ENCODE results near the gene UBA3. TPM values are rescaled to one million over a fixed set of nuclear protein-coding genes. Genes with fewer than 3 reads are reported as not detected.
A peak's percentile ranks its signal among the peaks of the same experiment; 100 is the strongest.

Gene UBA3
- total and polyA plus RNA-seq, 2 donors (not counting 3 experiments of a cell fraction or from before 2014, with no cell fraction given): 39.4 to 84.6 TPM

- peaks cover 45% of the 10 kb centered on the region for H3K79me2 ChIP-seq (ENCODE audit: control insufficient read depth, insufficient read depth, low read length)
- no peaks in the 10 kb centered on the region for H3K9me3 ChIP-seq (replicated peaks; ENCODE audit: control insufficient read depth, insufficient read depth, low read length)
- no peak overlapping the region for H3K4me3 ChIP-seq (replicated peaks in 1 of 3; ENCODE audit: insufficient read depth in 1 of 3, low read depth in 1 of 3, low read length in 3 of 3)
- ChIA-PET CTCF (no interaction called here), POLR2A (no interaction called here)
- H3K27me3 ChIP-seq (ENCODE audit: control insufficient read depth in 2 of 2, insufficient read depth in 2 of 2, low read length in 2 of 2): no peaks in the 10 kb centered on the region
- H3K27ac ChIP-seq (ENCODE audit: insufficient read depth, low read depth, low read length): peak overlapping the region; percentile 49
- TF ChIP-seq GATA2 (IDR thresholded peaks at IDR 0.05; ENCODE audit: insufficient read depth, insufficient read length, low read depth, low read length) (peak; percentile 8), CTCF (IDR thresholded peaks at IDR 0.05; ENCODE audit: extremely low read depth in 1 of 2, insufficient read depth in 1 of 2, low read depth in 1 of 2, low read length in 2 of 2) (no peak), FOS (IDR thresholded peaks at IDR 0.05; ENCODE audit: borderline replicate concordance, insufficient read depth, low read length) (no peak), JUN (IDR thresholded peaks at IDR 0.05; ENCODE audit: borderline replicate concordance, insufficient read depth, insufficient read length, low read depth) (no peak), POLR2AphosphoS5 (IDR thresholded peaks at IDR 0.05; ENCODE audit: insufficient read depth, low read depth, low read length) (no peak), EZH2 (IDR thresholded peaks at IDR 0.05; ENCODE audit: borderline replicate concordance, low read depth, low read length, severe bottlenecking) (no peak)
- H2AFZ ChIP-seq (ENCODE audit: low read depth, low read length): no peak overlapping the region
- H3K4me2 ChIP-seq (ENCODE audit: insufficient read depth, low read length): peak overlapping the region; percentile 80
- DNase-seq (ENCODE audit: low read depth, low spot score): peak; percentile 71
- H3K36me3 ChIP-seq (ENCODE audit: control insufficient read depth in 2 of 2, extremely low read depth in 1 of 2, insufficient read depth in 2 of 2, low read length in 2 of 2): no peaks in the 10 kb centered on the region
- peak overlapping the region; percentile 40 for H3K9ac ChIP-seq (replicated peaks; ENCODE audit: extremely low read depth, insufficient read depth, low read length)
- no peak for FAIRE-seq
- peaks cover 70% of the 10 kb centered on the region for H3K4me1 ChIP-seq (ENCODE audit: control insufficient read depth, extremely low read depth, insufficient read depth, low read length)
- H3K9me1 ChIP-seq (replicated peaks; ENCODE audit: control insufficient read depth, extremely low read depth, insufficient read depth, low read length): no peaks in the 10 kb centered on the region
- no TSS peak for BruUV-seq (replicated peaks)
- dilution Hi-C loops (cut with MboI; ENCODE audit: extremely low pct_ligation_motif_present, low sequenced_read_pairs) (no loop called here), intact Hi-C loops (cut with micrococcal nuclease) (loop anchor here (2.0 kb wide), 1 partner anchor 50 kb away; no protein-coding TSS in a partner anchor)
- H4K20me1 ChIP-seq (replicated peaks; ENCODE audit: control insufficient read depth, extremely low read depth, insufficient read depth, low read length): no peaks in the 10 kb centered on the region
Observed at GRCh38 chr3:69082805-69083204, 2.6 kb upstream of the UBA3 start.

All from endothelial cell of umbilical vein (primary cell).